Endothelial cell of umbilical vein (primary cell): ENCODE data around the gene ADGRE1. TPM values are rescaled to one million over a fixed set of nuclear protein-coding genes. Genes with fewer than 3 reads are reported as not detected.

Experiments
- BruUV-seq: library from RNA; stranded (reverse); fragments of 400-500 nt; replicated peaks from 2 replicates; lab custom pipeline; 2021; lab: Mats Ljungman, UMichigan
- CTCF ChIA-PET: fragments of 300-600, 350-600 bp; sonication (Branson Sonifier 250); formaldehyde crosslinking; loops from one replicate; lab custom pipeline; 2021; ENCODE audit warnings: antibody characterized with exemption, inconsistent platforms; lab: Charles Lee
- POLR2A ChIA-PET: fragments of 300-600, 350-600 bp; sonication (Branson Sonifier 250); formaldehyde crosslinking; loops from one replicate; lab custom pipeline; 2021; ENCODE audit warnings: antibody characterized with exemption, inconsistent platforms; lab: Charles Lee
- DNase-seq: peaks from one replicate; pipeline ENCODE4 v3.0.0-alpha.2; 2011; ENCODE audit warnings: low read depth, low spot score
- FAIRE-seq: peaks from 2 replicates; lab custom pipeline; 2011; peaks lifted over from hg19 to GRCh38; lab: Jason Lieb, UNC
- H2AFZ ChIP-seq: 2 replicates; pipeline ENCODE4 v1.6.0; 2012; ENCODE audit warnings: low read depth, low read length, control low read depth, inconsistent platforms
- H3K27ac ChIP-seq: 2 replicates; pipeline ENCODE4 v1.5.1; 2011; ENCODE audit warnings: low read depth, mild to moderate bottlenecking, control low read depth, low read length, moderate library complexity; ENCODE audit not compliant: insufficient read depth
- H3K27me3 ChIP-seq, 2 experiments: 2 replicates each; pipeline versions ENCODE4 v1.6.0 to v1.6.1; 2011; ENCODE audit warnings: low read length in 2 of 2, mixed read lengths in 1 of 2; ENCODE audit not compliant: control insufficient read depth in 2 of 2, insufficient read depth in 2 of 2
- H3K36me3 ChIP-seq, 2 experiments: 2 replicates in 1 of 2; 3 replicates in 1 of 2; pipeline ENCODE4 v1.5.1; 2011; ENCODE audit warnings: low read length in 2 of 2, mild to moderate bottlenecking in 1 of 2, moderate library complexity in 1 of 2; ENCODE audit not compliant: control insufficient read depth in 2 of 2, insufficient read depth in 2 of 2; ENCODE audit errors: extremely low read depth in 1 of 2
- H3K4me1 ChIP-seq: 3 replicates; pipeline ENCODE4 v1.5.1; 2011; ENCODE audit warnings: mild to moderate bottlenecking, low read length; ENCODE audit not compliant: control insufficient read depth, insufficient read depth; ENCODE audit errors: extremely low read depth
- H3K4me2 ChIP-seq: 2 replicates; pipeline ENCODE4 v1.6.1; 2011; ENCODE audit warnings: low read length, control low read depth, mixed read lengths; ENCODE audit not compliant: insufficient read depth
- H3K4me3 ChIP-seq, 3 experiments: fragments of 200-600 bp in 1 of 3; sonication (generic), shearing (Covaris generic) in 1 of 3; replicated peaks in 1 of 3; 2 replicates each; pipeline ENCODE4 v1.5.1; 2011 to 2016; ENCODE audit warnings: control low read depth in 3 of 3, low read length in 3 of 3, mild to moderate bottlenecking in 2 of 3, inconsistent platforms in 1 of 3, low read depth in 1 of 3, moderate library complexity in 1 of 3; ENCODE audit not compliant: insufficient read depth in 1 of 3
- H3K79me2 ChIP-seq: 2 replicates; pipeline ENCODE4 v1.6.0; 2012; ENCODE audit warnings: low read length, inconsistent platforms; ENCODE audit not compliant: control insufficient read depth, insufficient read depth
- H3K9ac ChIP-seq: replicated peaks from 2 replicates; pipeline ENCODE3; 2011; ENCODE audit warnings: low read length, control low read depth; ENCODE audit not compliant: insufficient read depth; ENCODE audit errors: extremely low read depth
- H3K9me1 ChIP-seq: replicated peaks from 3 replicates; pipeline ENCODE4 v1.6.0; 2011; ENCODE audit warnings: mild to moderate bottlenecking, low read length; ENCODE audit not compliant: control insufficient read depth, insufficient read depth; ENCODE audit errors: extremely low read depth
- H3K9me3 ChIP-seq: replicated peaks from 2 replicates; pipeline ENCODE4 v1.5.1; 2012; ENCODE audit warnings: low read length, inconsistent platforms; ENCODE audit not compliant: control insufficient read depth, insufficient read depth
- H4K20me1 ChIP-seq: replicated peaks from 2 replicates; pipeline ENCODE3; 2011; ENCODE audit warnings: mild to moderate bottlenecking, low read length; ENCODE audit not compliant: control insufficient read depth, insufficient read depth; ENCODE audit errors: extremely low read depth
- EZH2 ChIP-seq: IDR thresholded peaks from 2 replicates; pipeline ENCODE4 v1.6.1; 2012; ENCODE audit warnings: borderline replicate concordance, low read depth, mild to moderate bottlenecking, moderate library complexity, low read length, inconsistent platforms; ENCODE audit not compliant: severe bottlenecking
- FOS ChIP-seq: IDR thresholded peaks from 2 replicates; pipeline ENCODE4 v1.6.1; 2011; ENCODE audit warnings: mild to moderate bottlenecking, low read length, moderate library complexity, borderline replicate concordance; ENCODE audit not compliant: insufficient read depth
- GATA2 ChIP-seq: IDR thresholded peaks from 2 replicates; pipeline ENCODE4 v1.7.0; 2011; ENCODE audit warnings: low read depth, mild to moderate bottlenecking, moderate library complexity, mixed read lengths, low read length; ENCODE audit not compliant: insufficient read length, insufficient read depth
- JUN ChIP-seq: IDR thresholded peaks from 2 replicates; pipeline ENCODE4 v1.6.1; 2011; ENCODE audit warnings: borderline replicate concordance, low read depth; ENCODE audit not compliant: insufficient read length, insufficient read depth
- MAX ChIP-seq: IDR thresholded peaks from 2 replicates; pipeline ENCODE4 v1.6.1; 2011; ENCODE audit not compliant: insufficient read depth, insufficient read length
- MYC ChIP-seq: IDR thresholded peaks from one replicate; pipeline ENCODE4 v1.6.1; 2011; ENCODE audit warnings: mild to moderate bottlenecking, low read depth, low read length
- POLR2A ChIP-seq: IDR thresholded peaks from 2 replicates; pipeline ENCODE4 v1.6.1; 2012; ENCODE audit warnings: low read depth, mild to moderate bottlenecking, control low read depth, low read length
- POLR2AphosphoS5 ChIP-seq: IDR thresholded peaks from 2 replicates; pipeline ENCODE4 v1.6.1; 2012; ENCODE audit warnings: low read depth, mild to moderate bottlenecking, control low read depth, low read length, moderate library complexity; ENCODE audit not compliant: insufficient read depth
- dilution Hi-C: fragments of 300-500 bp; cut with MboI; formaldehyde crosslinking; loops from one replicate; pipeline ENCODE4 v1.15.0; 2019; ENCODE audit warnings: low sequenced_read_pairs; ENCODE audit not compliant: extremely low pct_ligation_motif_present
- intact Hi-C: fragments of 100-400 bp; cut with micrococcal nuclease; formaldehyde crosslinking; loops from one replicate; pipeline ENCODE4 v1.10.0; 2022
- polyA plus RNA-seq, 4 experiments: library from polyadenylated mRNA; depleted of rRNA in 3 of 4; stranded (reverse) in 3 of 4; unstranded in 1 of 4; fragments of >200 nt; gene quantifications; 2 replicates each; pipeline versions ENCODE4 v1.2.1 to v1.2.3, GENCODE V29; 2011 to 2012; ENCODE audit warnings: missing spikeins in 1 of 4
- total RNA-seq: library from RNA; stranded (reverse); gene quantifications from 2 replicates; pipeline ENCODE4 v1.2.3, GENCODE V29; 2021
- TF ChIP-seq, protein P1 (sequence below), 2 donors: IDR thresholded peaks; 1 replicate in 1 of 2; 2 replicates in 1 of 2; pipeline ENCODE4 v1.5.1; 2011; ENCODE audit warnings: low read length in 2 of 2, mild to moderate bottlenecking in 2 of 2, moderate library complexity in 2 of 2, control low read depth in 1 of 2, inconsistent platforms in 1 of 2, low read depth in 1 of 2; ENCODE audit not compliant: insufficient read depth in 1 of 2; ENCODE audit errors: extremely low read depth in 1 of 2

The ADGRE1 gene
- total and polyA plus RNA-seq, 2 donors (not counting 3 experiments of a cell fraction or from before 2014, with no cell fraction given), result not detected

DNA sequence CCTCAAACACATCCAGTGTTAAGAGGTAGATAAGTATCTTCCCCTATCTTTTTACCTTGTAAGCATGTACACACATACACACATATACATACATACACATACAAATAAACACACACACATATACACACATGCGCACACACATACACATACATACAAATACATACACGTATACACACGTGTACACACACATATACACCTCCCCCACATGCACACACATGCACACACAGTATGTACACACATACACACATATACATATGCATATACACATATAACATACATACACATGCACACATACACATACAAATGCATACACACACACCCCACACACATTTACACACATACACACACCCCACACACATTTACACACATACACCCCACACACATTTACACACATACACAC, 24.1 kb downstream of the ADGRE1 start:
- intact Hi-C loops (no loop called here), dilution Hi-C loops (no loop called here)
- TF ChIP-seq, protein P1, sequence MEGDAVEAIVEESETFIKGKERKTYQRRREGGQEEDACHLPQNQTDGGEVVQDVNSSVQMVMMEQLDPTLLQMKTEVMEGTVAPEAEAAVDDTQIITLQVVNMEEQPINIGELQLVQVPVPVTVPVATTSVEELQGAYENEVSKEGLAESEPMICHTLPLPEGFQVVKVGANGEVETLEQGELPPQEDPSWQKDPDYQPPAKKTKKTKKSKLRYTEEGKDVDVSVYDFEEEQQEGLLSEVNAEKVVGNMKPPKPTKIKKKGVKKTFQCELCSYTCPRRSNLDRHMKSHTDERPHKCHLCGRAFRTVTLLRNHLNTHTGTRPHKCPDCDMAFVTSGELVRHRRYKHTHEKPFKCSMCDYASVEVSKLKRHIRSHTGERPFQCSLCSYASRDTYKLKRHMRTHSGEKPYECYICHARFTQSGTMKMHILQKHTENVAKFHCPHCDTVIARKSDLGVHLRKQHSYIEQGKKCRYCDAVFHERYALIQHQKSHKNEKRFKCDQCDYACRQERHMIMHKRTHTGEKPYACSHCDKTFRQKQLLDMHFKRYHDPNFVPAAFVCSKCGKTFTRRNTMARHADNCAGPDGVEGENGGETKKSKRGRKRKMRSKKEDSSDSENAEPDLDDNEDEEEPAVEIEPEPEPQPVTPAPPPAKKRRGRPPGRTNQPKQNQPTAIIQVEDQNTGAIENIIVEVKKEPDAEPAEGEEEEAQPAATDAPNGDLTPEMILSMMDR (IDR thresholded peaks at IDR 0.05; ENCODE audit: extremely low read depth in 1 of 2, insufficient read depth in 1 of 2, low read depth in 1 of 2, low read length in 2 of 2), result no peak
- TF ChIP-seq POLR2A (no peak), GATA2 (no peak), JUN (no peak), MAX (no peak), FOS (no peak), POLR2AphosphoS5 (no peak), EZH2 (no peak), MYC (no peak)
- H3K79me2 ChIP-seq, result no peaks in the 10 kb centered on the region
- no peak overlapping the region for H3K4me3 ChIP-seq
- H3K4me1 ChIP-seq, result no peaks in the 10 kb centered on the region
- ChIA-PET POLR2A (no interaction called here), CTCF (no interaction called here)
- no peaks in the 10 kb centered on the region for H3K9me1 ChIP-seq
- no peaks in the 10 kb centered on the region for H3K36me3 ChIP-seq
- H3K27me3 ChIP-seq, result no peaks in the 10 kb centered on the region
- no peak overlapping the region for H2AFZ ChIP-seq
- no peak overlapping the region for H3K9ac ChIP-seq
- no peak for FAIRE-seq
- no peak overlapping the region for H3K4me2 ChIP-seq
- DNase-seq, result no peak
- peaks cover 2% of the 10 kb centered on the region for H3K9me3 ChIP-seq
- H3K27ac ChIP-seq, result no peak overlapping the region
- H4K20me1 ChIP-seq, result no peaks in the 10 kb centered on the region
- BruUV-seq, result no TSS peak
